DLD1 (cell line): ENCODE measurements around the gene FBXL12.
"Not testable (repeated sequence)": the region's sequence is repeated elsewhere in the genome, so short reads cannot be mapped to it uniquely, and the experiment has no call there.

ENCODE experiments used
- in situ Hi-C: cut with HindIII; loops from 2 replicates; pipeline ENCODE4 v1.10.0; 2017; ENCODE audit warnings: low sequenced_read_pairs

Gene FBXL12, protein sequence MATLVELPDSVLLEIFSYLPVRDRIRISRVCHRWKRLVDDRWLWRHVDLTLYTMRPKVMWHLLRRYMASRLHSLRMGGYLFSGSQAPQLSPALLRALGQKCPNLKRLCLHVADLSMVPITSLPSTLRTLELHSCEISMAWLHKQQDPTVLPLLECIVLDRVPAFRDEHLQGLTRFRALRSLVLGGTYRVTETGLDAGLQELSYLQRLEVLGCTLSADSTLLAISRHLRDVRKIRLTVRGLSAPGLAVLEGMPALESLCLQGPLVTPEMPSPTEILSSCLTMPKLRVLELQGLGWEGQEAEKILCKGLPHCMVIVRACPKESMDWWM

DNA sequence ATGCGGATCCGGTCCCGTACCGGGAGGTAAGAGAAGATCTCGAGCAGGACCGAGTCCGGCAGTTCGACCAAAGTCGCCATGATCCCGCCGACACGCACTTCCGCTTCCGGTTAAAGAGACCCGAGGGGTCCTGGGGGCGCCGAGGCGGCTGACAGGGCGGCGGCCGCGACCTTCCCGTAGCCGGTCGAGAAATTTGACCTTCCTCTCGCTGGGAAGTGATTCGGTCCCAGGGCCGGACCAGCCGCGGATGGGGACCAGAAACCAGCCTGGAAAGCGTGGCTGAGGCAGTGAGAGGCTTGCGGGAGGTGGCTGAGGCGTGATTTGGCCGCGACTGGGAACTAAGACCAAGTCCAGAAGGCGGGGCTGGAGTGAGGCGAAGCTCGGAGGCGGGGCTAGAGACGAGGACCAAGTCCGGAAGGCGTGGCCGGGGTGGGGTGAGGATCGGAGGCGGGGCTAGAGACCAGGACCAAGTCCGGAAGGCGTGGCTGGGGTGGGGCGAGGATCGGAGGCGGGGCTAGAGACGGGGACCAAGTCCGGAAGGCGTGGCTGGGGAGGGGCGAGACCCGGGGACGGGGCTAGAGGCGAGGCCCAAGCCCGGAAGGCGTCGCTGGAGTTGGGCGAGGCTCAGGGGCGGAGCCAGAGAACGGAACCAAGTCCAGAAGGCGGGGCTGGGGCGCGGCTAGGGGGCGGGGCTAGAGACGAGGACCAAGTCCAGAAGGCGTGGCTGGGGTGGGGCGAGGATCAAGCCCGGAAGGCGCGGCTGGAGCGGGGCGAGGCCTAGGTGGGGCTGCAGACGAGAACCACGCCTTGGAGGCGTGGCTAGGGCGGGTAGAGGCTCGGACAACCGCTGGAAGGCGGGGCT lies at the start of gene FBXL12:
Gene FBXL12, minus strand, starts transcription at position 346 of the 862 bp plus-strand sequence. Its CDS starts 266 bp downstream, at position 80.
- in situ Hi-C loops: no loop called here

DNA sequence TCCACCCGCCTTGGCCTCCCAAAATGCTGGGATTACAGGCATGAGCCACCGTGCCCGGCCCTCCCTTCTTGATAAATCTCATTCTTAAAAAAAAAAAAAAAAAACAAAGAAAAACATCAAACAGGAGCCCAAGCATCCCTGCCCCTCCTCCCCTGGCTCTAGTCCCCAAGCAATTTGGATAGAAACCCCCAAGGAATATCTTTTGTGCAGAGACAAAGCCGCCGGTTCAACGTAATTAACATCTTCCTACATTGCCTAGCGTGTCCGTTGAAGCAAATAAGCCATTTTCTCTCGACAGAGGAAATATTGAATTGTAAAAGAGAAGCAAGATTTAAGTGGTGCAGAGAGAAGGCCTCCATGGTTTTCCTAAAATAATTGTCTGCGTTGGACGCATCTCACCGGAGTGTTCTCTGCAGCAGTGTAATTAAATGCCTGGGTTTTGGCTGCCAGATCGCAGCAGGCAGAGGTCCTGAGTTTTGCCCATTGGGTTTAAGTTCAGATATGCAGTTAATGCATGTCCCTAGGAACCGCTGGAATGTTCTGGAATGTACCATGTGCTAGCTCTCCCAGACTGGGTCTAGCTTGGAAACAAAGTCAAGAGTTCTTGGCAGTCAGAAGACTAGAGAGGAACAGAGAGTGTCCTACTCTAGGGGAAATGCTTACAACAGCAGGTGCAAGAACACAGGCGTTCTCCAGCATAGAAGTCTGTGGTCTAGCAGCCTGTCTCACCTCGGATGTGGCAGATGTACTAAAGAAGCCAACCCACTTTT lies 47.0 kb upstream of the FBXL12 start:
- in situ Hi-C loops: no loop called here

DNA sequence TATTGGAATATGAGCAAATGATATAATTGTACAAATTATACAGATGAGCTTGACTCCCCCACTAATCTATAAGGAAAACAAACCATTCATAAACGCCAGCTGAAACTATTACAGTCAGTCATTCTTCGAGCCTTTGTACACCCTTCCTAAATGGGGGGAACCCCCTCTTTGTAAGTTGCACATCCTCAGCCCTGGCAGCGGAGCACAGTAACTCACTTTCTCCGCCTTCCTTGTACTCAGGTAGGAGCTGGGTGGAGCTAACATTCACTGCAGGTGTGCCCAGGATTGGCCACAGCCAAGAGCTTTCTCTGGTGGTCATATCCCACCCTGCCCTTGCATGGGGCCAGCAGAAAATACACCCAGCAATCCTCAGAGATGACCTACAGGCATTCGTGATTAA lies 44.9 kb upstream of the FBXL12 start:
- in situ Hi-C loops: no loop called here

DNA sequence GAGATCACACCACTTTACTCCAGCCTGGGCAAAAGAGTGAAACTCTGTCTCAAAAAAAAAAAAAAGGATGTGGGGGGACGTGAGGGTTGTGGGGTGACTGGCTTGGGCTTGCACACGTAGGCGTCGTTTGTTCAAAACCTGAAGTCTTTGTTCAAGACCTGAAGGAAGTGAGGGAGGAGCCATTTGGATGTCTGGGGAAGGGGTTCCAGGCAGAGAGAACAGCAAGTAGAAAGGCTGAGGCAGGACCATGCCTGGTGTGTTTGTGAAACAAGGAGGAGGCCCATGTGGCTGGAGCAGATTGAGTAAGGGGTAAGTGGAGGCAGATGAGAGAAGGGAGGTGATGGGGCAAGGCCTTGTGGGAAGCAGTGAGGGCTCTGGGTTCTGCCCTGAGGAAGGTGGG lies 44.1 kb upstream of the FBXL12 start:
- in situ Hi-C loops: no loop called here

DNA sequence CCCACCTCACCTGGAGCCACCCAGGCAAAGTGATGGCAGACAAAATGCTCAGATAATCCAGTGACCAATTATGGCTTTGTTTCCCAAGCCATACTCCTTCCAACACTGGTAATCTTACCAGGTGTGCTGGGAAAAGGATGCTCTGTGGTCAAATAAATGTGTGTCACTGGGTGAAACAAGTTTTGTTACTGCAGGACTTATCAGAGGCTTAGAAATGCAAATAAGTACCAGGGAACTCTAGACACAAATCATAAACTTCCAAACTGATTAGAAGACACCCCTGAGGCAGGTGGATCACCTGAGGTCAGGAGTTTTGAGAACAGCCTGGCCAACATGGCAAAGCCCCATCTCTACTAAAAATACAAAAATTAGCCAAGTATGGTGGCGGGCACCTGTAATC lies 42.6 kb upstream of the FBXL12 start:
- in situ Hi-C loops: no loop called here

DNA sequence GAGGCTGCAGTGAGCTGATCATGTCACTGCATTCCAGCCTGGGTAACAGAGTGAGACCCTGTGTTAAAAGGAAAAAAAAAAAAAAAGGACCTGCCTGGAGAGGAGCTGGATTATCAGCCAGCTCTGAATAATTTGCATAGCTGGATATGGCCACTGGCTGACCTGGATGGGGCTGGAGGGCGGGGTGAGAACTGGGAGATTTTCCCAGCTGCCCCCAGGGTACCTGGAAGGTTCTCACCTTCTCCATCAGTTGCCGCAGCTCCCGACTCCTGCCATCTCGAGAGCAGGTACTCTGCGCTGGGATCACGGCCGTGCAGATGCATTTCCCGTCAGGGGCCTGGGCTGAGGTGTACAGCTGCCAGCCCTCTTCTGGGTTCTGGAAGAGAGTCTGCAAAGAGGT lies 41.5 kb upstream of the FBXL12 start:
- in situ Hi-C loops: no loop called here

DNA sequence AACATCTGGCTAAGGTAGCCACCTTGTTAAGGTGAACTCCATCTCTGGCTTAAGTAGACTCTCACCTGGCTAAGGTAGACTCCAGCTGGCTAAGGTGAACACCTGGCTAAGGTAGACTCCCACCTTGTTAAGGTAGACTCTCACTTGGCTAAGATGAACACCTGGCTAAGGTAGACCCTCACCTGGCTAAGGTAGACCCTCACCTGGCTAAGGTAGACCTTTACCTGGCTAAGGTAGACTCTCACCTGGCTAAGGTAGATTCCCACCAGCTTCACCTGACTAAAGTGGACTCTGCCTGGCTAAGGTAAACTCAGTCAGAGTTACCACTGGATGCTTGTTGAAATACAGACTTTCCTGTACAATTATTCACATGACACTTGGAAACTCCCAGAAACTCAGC lies 39.9 kb upstream of the FBXL12 start:
- in situ Hi-C loops: no loop called here

DNA sequence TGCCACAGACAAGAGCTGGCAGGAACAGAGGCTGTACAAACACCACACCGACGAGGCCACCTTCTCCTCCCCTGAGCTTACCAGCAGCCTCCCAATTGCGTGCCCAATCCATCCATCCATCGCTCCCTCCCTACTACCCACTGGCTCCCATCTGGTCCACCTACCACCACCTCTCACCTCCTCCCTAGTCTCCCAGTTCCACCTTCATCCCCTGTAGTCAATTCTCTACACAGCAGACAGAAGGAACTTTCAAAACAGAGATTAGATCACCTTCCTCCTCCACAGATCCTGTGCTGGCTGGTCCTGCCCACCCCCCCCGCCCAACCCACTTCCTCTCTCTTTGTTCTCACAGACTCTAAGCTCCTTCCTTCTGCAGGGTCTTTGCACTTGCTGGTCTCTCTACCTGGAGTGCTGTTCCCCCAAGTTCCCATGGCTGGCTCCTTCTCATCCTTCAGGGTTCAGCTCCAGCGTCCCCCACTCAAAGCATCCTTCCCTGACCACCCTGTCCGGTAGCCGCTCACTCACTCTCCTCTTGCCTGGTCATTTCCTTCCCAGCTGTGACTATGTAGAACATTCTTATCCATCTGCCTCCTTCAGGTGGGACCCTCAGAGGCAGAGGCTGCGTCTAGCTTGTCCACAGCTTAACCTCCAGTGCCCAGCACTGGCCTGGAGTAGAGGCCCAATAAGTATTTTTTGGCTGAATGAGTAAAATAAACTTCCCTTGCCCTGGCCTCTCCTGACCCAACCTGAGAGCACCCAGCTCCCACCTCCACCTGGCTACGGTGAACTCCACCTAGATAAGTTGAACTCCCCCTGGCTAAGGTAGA lies 39.3 kb upstream of the FBXL12 start:
- in situ Hi-C loops: no loop called here

DNA sequence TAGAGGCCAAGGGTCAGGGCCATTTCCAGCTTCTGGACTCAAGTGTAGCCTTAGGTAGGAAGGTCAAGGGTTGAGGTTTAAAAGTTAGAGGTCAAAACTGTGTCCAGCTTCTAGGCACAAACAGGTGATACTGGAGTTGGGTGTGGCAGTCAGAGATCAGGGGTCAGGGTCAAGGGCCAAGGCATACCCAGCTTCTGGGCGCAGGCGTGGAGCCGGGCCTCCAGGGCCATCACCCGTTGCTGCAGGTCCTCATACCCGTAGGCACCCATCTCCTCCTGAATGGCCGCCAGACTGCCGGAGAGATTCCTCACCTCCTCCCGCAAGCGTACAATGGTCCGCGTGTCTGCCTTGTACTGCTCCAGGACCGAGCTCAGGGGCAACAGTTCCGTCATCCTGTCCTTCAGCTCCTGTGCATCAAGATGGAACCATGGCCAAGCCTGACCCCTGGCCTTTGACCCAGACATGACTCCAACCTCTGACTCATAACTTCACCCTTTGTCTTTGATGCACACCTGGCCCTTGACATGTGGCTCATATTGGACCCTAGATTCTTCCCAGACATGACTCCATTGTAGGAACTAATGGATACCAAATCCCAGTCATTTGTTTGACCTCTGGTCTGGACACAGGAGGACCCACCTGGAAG lies 38.3 kb upstream of the FBXL12 start:
- in situ Hi-C loops: no loop called here

DNA sequence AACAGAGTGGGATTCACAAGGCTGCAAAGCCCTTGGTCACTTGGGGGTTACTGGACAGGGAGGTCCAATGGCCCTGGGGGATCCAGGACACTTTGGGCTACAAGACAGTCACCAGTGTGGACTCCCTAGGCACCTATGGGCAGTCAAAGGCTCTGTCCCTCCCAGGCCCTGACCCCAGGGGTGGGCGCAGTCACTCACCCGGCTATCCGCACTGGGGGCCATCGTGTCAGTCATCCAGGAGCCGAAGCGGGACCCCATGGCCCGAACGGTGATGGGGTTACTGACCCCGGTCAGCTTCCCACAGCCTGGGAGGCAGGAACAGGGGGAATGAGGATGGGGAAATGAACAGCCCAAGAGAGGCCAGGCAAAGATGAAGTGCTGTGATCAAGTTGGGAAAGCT lies 37.7 kb upstream of the FBXL12 start:
- in situ Hi-C loops: no loop called here

DNA sequence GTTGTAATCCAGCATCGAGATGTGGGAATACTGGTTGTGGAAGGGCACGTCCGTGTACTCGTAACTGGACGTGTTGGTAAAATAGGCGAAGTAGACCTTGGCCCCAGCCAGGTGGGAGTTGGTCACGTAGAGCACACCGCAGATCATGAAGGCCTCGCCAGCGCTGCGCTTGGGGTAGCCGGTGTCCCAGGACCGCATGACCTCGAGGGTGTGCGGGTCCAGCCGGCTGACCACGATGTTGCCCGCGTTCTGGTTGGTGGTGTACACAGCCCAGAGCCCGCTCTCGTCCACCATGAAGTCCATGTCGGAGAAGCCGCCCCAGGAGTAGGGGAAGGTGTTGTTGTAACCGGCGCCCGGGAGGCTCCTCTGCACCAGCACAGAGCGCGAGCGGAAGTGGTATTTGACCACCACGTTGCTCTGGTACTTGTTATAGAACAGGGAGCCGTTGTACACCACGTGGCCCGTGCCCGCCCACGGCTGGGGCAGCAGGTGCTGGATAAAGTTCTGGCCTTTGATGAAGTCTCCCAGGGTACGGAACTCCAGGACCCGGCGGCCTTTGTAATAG lies 35.5 kb upstream of the FBXL12 start:
- in situ Hi-C loops: no loop called here

DNA sequence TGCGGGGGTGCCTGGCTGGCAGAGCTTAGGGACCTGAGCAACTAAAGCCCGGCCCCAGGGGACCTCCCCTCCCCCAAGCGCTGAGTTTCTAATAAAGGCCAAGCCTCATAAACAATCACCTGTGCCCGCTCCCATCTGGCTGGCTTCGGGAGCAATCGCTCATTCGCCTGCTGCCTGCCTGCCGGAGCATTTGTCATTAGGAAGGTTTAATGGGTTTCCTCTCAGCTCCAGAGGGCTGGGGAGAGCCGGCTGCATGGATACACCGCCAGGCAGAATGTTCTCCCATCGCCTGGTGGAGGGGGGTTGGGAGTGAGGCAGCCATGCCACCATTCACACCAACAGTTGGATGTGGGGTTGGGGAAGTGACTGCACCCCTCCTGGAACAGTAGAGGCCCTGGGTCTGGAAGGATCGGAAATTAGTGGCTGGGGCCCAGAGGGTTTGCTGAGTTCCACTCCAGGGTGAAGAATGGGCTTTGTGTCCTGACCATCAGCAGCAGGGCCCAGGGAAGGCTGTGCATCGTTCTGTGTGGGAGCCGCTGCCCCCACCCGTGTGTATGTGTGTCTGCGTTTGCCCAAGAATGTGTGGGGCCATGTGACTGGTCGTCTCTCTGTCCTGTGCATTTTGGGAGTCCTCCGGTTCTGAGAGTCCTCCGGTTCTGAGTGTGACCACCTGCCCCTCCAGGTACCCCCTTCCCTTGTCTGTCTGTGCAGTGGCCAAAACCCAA lies 31.5 kb upstream of the FBXL12 start:
- in situ Hi-C loops: no loop called here

DNA sequence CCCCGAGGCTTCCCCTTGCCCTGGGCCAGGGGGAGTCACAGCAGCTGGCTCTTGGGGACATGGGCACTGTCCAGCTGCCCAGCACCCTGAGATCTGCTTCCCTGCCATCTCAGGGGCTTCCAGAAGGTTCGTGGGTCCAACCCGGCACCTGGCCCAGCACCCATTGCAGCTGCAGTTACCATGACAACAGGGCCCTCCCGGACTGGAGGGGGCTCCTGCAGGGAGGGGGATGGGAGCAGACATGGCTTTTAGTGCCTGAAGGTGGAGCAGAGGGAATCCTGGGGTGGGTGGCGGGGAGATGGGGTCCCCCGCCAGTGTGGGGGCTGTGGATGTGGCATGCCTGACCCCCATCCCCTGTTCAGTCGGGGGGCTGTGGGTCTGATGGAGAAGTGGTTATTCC lies 30.9 kb upstream of the FBXL12 start:
- in situ Hi-C loops: no loop called here

DNA sequence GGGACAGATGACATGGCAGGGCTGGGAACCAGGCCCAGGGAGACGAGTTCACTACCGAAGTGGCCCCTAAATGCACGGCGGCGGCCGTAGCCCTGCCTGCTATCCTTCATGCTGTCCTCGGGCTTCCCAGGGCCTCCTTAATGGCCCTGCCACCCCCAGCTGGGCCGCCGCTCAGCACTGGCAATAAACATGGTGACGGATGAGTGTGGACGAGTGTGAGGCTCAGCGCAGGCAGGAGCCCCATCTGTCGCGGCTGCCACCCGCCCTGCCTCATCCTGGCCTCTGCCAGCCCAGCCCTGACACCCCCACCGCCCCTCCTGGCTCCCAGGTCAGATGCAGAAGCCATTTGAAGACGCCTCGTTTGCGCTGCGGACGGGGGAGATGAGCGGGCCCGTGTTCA lies 29.9 kb upstream of the FBXL12 start:
- in situ Hi-C loops: no loop called here

DNA sequence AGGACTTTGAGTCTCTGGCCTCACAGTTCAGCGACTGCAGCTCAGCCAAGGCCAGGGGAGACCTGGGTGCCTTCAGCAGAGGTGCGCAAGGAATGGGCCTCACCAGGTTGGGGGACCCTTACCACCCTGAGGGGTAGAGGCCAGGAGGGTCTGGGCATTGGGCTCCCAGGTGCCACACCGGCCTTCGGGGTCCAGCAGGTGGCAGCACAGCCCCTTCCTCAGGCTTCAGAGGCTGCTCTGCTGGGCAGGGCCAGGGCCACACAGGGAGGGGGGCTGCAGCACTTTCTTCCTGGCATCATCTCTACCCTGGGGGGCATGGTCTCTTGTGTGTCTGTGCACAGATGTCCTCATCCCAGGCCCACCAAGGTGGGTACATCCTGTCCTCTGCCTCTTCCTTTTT lies 29.2 kb upstream of the FBXL12 start:
- in situ Hi-C loops: no loop called here

DNA sequence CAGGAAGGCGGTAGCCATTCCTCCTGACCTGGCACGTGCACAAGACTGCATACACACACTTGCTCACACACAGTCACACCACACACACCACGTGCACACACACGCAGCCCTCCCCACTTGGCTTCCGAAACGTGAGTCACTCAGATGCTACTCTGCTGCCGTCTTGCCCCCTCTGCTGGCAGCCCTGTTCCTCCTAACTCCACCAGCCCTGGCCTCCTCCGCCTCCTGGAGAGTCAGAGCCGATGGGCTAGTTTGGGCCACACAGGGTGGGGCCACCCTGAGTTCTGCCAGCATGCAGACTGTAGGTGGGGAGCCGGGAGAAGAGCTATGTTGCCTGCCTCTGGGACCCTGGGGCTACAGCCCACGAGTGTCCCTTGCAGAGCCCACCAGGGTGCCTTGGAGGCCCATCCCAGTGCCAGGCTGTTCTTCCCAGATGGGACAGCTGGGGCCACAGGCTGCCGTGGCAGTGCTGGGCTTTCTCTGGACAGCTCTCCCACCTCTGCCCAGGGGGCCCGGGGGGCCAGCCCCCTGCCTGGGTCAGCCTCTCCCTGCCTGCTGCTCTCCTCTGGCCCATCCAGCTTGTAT lies 28.3 kb upstream of the FBXL12 start:
- in situ Hi-C loops: no loop called here

DNA sequence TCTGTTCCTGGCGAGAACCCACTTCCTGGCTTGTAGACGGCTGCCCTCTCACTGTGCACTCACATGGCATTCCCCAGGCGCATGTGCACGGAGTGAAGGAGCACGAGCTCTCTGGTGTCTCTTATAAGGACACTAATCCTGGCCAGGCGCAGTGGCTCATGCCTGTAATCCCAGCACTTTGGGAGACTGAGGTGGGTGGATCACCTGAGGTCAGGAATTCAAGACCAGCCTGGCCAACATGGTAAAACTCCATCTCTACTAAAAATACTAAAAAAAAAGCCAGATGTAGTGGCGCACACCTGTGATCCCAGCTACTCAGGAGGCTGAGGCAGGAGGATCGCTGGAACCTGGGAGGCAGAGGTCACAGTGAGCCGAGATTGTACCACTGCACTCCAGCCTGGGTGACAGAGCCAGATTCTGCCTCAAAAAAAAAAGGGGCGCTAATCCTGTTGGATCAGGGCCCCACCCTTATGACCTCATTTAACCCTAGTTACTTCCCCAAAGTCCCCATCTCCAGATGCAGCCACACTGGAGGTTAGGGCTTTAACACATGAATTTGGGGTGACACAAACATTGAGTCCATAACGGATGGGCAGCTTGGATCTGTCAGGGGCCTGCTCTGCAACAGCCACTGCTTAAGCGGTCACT lies 24.9 kb upstream of the FBXL12 start:
- in situ Hi-C loops: not testable (repeated sequence)
